ENCODE measurements around the gene SLC6A5.

SLC6A5 gene

DNA sequence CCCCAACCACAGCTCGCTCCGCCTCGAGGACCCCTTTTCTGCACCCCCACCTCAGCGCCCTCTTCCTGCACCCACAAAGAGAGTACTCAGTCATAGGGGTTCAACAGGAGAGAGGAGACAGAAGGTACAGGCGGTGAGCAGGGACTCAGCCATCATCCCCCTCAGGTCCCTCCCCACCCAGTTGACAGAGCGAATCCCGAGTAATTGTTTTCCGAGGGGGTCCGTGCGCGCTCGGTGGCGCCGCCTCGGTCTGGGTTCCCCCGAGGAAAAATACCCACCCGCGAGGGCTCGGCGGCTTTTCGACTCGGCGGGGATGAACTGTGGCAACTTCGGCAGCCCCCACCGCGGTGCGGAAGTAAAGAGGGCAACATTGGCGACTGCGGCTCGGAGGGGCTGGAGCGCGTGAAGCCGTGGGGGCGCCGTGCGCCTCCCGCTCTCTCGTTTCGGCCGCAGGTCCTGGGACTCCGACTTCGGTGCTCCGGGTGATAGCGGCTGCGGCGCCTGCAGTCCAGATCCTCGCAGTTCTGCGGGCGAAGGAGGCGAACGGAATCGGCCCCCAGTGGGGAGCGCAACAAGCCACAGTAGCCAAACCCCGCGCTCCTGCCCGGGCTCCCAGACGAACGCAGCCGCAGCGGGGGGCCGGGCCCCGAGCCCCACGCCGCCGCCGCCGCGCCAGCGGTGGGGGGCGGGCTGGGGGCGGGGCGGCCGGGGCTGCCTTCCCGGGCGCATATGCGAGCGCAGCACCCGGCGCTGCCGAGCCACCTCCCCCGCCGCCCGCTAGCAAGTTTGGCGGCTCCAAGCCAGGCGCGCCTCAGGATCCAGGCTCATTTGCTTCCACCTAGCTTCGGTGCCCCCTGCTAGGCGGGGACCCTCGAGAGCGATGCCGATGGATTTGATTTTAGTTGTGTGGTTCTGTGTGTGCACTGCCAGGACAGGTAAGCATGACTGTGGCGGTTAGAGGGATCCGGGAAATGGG lies 69.7 kb downstream of the SLC6A5 start, which contains the start of gene NELL1:
Gene NELL1 (plus strand): TSS at position 743 of the 976 bp plus-strand sequence.
- DNase-seq (ENCODE audit: low spot score): no peak

DNA sequence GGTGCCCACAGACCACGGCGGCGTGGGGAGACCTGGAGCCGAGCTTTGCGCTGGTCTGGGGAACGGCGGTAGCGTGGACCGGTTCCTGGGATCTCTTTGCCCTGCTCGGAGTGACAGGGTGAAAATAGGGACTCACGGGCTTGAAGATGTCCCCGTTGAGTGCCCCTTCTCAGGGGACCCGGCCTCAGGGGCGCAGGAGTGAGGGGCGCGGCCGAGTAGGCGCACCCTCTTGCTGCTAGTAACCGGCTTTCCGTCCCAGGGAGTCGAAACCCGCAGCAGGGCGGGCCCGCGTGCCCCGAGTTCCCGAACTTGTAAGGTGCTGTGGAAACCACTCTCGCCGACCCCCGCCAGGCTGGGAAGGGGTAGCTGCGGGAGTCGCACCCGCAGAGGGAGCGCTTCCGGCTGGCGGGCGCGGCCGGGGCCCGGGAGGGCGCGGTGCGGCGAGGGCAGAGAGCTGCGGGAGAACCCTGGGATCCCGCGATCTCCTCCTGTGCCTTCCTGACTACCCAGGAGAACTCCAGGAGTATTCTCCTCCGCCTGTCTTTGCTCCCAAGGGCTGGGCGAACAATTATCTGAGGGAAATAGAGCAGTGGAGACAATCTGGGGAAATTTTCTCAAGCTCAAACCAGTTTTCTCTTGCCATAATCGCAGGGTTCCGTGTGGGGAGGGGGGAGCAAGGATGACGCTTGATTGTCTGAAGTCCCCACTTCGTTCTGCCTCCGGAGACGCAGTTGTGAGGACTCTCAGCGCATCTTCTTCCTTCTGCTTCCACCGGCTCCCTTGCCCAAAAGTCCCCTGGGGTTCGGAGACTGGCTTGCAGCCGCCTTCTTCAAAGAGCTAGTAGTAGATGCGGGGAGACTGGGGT lies 70.6 kb downstream of the SLC6A5 start:
- no peak for DNase-seq (ENCODE audit: low spot score)

DNA sequence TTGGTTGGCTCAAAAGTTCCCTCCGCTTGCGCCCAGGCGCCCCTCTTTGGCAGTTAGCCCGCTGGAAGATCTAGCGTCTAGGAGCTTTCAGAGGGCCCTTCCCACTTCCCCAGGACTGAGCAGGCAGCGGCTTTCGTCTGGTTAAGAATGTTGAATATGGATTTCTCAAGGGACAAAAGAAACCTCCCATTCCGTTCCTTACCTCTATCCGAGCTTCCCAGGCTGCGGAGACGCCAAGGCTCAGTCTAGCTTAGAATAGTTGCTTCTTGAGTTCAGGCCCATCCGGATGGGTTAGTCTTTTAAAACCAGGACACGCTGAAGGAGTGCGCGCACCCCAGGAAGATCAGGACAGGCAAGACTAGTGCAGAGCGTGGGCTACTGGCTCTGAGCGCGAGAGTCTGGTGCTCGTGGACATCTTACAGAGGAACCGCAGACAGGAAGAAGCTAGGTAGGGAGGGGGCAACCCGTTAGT lies 71.6 kb downstream of the SLC6A5 start:
- DNase-seq (ENCODE audit: low spot score): no peak

DNA sequence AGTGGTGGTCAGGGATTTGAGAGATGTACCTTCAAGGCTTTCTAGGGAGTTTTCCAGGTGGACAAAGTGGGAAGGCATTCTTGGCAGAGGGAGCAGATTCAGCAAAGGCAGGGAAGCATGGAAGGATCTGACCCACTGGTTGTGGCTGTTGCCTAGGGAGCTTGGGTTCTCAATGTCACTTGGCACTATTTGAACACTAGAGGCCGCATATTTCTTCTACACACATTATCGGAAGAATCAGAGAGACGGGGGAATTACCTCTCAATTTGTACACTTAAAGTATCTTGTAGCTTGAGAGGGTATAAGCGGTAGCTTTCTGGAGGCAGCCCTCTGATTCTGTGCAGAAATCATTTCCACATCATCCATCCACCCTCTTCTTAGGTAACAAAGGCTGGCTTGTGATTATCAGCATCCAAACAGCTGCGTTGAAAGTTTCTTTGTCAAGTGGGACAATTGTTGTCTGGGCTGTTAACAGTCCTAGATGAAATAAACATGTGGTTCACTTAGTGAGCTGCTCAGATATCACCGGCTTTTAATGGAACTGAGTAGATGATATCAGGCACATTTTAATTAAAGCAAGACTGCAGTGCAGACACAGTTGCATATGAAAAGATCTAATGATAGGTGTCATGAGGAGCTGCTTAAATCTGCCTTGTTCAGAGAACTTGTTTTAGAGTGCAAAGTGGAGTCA lies 72.6 kb downstream of the SLC6A5 start:
- no peak for DNase-seq (ENCODE audit: low spot score)

DNA sequence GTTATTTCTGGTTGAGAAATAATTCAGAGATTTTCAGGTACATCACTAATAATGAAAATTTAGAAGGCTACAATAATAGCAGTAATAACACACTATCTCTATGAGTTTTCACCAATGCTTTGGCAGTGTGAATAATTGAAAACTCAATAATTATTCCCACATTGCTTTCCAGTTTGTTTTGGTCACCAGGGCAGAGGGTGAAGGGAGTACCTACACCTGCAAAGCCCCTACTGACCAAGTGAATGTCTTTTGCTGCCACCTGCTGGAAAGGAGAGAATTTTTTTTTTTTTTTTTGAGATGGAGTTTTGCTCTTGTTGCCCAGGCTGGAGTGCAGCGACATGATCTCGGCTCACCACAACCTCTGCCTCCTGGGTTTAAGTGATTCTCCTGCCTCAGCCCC lies 73.2 kb downstream of the SLC6A5 start:
- peak; percentile 29 for DNase-seq (ENCODE audit: low spot score)

DNA sequence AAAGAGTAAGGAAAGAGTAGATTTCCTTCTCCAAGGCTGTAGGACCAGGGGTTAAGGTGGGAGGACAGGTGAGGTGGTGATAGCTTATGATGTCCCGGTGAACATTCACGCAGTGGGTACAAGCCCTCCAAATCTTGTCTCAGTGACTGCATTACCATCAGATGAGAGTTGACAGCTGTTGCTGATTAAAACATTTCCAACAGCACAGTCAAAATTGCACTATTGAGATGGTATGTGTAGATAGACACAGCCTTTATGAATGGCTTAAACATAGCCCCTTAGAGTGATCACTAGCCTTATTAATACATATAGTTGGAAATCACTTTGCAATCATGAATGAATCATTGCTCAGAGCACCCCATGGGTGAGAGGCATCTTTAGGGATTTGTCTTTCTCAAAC lies 77.2 kb downstream of the SLC6A5 start:
- no peak for DNase-seq (ENCODE audit: low spot score)

DNA sequence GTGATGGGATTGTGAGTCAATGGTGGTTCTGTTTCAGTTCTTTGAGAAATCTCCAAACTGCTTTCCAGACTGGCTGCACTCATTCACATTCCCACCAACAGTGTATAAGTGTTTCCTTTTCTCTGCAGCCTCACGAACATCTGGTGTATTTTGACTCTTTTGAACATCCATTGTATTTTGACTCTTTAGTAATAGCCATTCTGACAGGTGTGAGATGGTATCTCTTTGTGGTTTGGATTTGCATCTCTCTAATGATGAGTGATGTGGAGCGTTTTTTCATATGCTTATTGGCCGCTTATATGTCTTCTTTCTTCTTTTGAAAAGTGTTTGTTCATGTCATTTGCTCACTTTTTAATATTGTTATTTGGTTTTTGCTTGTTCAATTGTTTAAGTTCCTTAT lies 89.4 kb downstream of the SLC6A5 start:
- no peak for DNase-seq (ENCODE audit: low spot score)

DNA sequence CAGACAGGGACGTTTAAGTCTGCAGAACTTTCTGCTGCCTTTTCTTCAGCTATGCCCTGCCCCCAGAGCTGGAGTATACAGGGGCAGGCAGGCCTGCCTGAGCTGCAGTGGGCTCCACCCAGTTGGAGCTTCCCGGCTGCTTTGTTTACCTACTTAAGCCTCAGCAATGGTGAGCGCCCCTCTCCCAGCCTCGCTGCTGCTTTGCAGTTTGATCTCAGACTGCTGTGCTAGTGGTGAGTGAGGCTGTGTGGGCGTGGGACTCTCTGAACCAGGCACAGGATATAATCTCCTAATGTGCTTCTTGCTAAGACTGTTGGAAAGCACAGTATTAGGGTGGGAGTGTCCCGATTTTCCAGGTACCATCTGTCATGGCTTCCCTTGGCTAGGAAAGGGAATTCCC lies 108.5 kb downstream of the SLC6A5 start:
- no peak for DNase-seq (ENCODE audit: low spot score)
